ENCODE results near the gene HADH.

HADH gene

DNA sequence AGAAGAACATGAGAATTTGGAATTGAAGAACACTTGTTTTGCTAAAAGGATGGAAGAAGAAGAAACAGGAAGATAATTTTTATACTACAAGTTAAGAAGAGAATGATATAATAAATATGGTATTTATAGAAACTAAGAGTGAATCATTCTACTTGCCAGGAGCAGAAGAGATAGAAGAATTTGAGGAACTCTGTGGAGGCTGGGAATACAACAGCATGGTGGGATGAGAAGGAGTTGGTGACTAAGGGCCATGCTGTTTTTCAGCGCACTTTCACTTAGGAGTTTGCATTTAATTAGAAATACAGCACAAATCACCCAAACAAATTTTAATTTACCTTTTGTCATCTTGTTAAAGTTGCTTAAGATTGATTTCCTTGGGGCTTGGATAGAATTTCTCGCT is 20.5 kb downstream of the HADH start:
- TF ChIP-seq SIN3A (IDR thresholded peaks at IDR 0.05; ENCODE audit: borderline replicate concordance, insufficient read depth, low read length) = no peak
- no peak for TF ChIP-seq FOXP2 (optimal IDR thresholded peaks at IDR 0.05; ENCODE audit: borderline replicate concordance, extremely low read depth, extremely low read length, insufficient read depth)
- no peak for TF ChIP-seq POLR2AphosphoS5 (IDR thresholded peaks at IDR 0.05; ENCODE audit: low read depth, low read length)
- no peak for TF ChIP-seq TAF1 (IDR thresholded peaks at IDR 0.05; ENCODE audit: borderline replicate concordance, insufficient read depth, low read length)
- TF ChIP-seq, protein P1, sequence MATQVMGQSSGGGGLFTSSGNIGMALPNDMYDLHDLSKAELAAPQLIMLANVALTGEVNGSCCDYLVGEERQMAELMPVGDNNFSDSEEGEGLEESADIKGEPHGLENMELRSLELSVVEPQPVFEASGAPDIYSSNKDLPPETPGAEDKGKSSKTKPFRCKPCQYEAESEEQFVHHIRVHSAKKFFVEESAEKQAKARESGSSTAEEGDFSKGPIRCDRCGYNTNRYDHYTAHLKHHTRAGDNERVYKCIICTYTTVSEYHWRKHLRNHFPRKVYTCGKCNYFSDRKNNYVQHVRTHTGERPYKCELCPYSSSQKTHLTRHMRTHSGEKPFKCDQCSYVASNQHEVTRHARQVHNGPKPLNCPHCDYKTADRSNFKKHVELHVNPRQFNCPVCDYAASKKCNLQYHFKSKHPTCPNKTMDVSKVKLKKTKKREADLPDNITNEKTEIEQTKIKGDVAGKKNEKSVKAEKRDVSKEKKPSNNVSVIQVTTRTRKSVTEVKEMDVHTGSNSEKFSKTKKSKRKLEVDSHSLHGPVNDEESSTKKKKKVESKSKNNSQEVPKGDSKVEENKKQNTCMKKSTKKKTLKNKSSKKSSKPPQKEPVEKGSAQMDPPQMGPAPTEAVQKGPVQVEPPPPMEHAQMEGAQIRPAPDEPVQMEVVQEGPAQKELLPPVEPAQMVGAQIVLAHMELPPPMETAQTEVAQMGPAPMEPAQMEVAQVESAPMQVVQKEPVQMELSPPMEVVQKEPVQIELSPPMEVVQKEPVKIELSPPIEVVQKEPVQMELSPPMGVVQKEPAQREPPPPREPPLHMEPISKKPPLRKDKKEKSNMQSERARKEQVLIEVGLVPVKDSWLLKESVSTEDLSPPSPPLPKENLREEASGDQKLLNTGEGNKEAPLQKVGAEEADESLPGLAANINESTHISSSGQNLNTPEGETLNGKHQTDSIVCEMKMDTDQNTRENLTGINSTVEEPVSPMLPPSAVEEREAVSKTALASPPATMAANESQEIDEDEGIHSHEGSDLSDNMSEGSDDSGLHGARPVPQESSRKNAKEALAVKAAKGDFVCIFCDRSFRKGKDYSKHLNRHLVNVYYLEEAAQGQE (IDR thresholded peaks at IDR 0.05; ENCODE audit: insufficient read depth in 1 of 2, low read depth in 2 of 2, low read length in 2 of 2) = no peak

DNA sequence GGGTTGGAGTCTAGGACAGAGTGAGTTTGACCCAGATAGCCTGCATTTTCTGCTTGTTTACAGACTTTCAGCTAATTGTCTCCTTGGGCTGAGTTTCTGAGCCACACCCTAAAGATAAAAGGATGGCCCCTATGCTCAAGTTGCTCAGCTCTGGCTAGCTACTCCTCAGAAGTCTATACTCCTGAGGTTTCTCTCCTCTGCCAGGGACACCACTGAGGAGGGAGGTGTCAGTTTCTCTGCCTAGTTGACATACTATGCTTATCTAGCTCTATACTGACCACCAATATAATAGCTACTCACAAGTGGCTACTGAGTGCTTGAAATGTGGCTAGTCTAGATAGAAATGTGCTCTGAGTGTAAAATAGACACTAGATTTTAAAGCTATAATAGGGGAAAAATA is 23.6 kb downstream of the HADH start:
- TF ChIP-seq POLR2AphosphoS5 (IDR thresholded peaks at IDR 0.05; ENCODE audit: low read depth, low read length) = no peak
- no peak for TF ChIP-seq TAF1 (IDR thresholded peaks at IDR 0.05; ENCODE audit: borderline replicate concordance, insufficient read depth, low read length)
- TF ChIP-seq FOXP2 (optimal IDR thresholded peaks at IDR 0.05; ENCODE audit: borderline replicate concordance, extremely low read depth, extremely low read length, insufficient read depth) = no peak
- TF ChIP-seq, protein P1 (IDR thresholded peaks at IDR 0.05; ENCODE audit: insufficient read depth in 1 of 2, low read depth in 2 of 2, low read length in 2 of 2) = no peak
- TF ChIP-seq SIN3A (IDR thresholded peaks at IDR 0.05; ENCODE audit: borderline replicate concordance, insufficient read depth, low read length) = no peak

DNA sequence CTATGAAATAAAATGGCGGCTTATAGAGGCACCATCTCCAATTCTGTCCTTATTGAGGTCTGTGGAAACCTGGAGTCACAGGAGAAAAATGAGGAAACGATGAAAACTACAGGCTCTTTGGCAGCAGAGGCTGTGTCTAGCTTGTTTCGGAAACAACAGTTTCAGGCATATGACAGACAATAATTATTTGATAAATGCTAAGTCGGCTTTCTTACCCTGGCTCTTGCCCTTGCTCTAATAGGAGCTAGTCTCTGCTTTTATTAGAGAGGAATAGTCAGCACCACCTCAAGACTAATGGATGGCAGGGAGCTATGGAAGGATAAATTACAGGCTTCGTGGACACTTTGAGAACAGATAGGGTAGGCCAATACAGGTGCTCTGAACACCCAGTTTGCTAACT is 24.3 kb downstream of the HADH start:
- TF ChIP-seq POLR2AphosphoS5 (IDR thresholded peaks at IDR 0.05; ENCODE audit: low read depth, low read length) (no peak), SIN3A (IDR thresholded peaks at IDR 0.05; ENCODE audit: borderline replicate concordance, insufficient read depth, low read length) (no peak), FOXP2 (optimal IDR thresholded peaks at IDR 0.05; ENCODE audit: borderline replicate concordance, extremely low read depth, extremely low read length, insufficient read depth) (no peak), TAF1 (IDR thresholded peaks at IDR 0.05; ENCODE audit: borderline replicate concordance, insufficient read depth, low read length) (no peak)
- TF ChIP-seq, protein P1 (IDR thresholded peaks at IDR 0.05; ENCODE audit: insufficient read depth in 1 of 2, low read depth in 2 of 2, low read length in 2 of 2) = no peak

DNA sequence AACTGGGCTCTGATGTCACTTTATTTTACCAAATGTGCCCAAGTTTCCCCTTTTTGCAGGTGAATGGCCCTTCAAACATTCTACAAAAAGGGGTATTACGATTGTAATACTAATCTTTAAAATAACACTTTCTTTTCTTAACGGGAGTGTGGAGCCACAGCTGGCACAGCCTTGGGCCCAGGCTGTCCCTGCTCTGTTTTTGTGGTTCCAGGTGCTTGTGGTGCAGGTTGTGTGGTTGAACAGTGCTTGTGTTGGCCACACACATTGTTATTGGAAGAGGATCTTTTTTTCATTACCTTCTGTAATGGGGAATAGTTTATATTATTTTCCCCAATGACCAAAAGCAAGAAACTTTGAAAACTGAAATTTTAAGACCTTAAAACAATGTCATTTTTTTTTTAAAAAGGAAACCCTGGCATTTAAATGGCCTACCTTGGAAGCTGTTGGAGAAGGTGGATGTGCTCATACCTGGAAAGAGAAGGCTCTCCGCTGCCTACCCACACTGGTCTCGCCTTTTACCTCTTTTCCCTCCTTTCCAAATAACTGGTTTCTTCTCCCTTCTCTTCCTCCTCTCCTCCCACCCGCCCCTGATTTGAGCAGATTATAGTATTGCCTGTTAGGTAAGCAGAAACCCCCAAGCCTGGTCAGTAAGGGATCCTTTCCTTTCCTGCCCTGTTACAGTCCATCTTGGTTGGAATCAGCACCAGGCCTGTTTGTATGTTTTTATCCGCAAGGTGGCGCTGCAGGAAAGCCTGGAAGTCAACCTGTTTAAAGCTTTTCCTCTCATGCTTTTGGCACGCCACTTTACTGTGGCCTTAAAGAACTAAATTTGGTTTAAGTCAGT is 28.6 kb downstream of the HADH start:
- no peak for TF ChIP-seq POLR2AphosphoS5 (IDR thresholded peaks at IDR 0.05; ENCODE audit: low read depth, low read length)
- TF ChIP-seq, protein P1 (IDR thresholded peaks at IDR 0.05; ENCODE audit: insufficient read depth in 1 of 2, low read depth in 2 of 2, low read length in 2 of 2) = no peak
- no peak for TF ChIP-seq TAF1 (IDR thresholded peaks at IDR 0.05; ENCODE audit: borderline replicate concordance, insufficient read depth, low read length)
- TF ChIP-seq FOXP2 (optimal IDR thresholded peaks at IDR 0.05; ENCODE audit: borderline replicate concordance, extremely low read depth, extremely low read length, insufficient read depth) = no peak
- TF ChIP-seq SIN3A (IDR thresholded peaks at IDR 0.05; ENCODE audit: borderline replicate concordance, insufficient read depth, low read length) = no peak
